ENCODE results near the gene CUX1. TPM values are rescaled to one million over a fixed set of nuclear protein-coding genes. Genes with fewer than 3 reads are reported as not detected.
"Not testable (repeated sequence)": the region's sequence is repeated elsewhere in the genome, so short reads cannot be mapped to it uniquely, and the experiment has no call there.

Gene CUX1
- total RNA-seq, 1 experiment from 2014 or later = 53.5 TPM

DNA sequence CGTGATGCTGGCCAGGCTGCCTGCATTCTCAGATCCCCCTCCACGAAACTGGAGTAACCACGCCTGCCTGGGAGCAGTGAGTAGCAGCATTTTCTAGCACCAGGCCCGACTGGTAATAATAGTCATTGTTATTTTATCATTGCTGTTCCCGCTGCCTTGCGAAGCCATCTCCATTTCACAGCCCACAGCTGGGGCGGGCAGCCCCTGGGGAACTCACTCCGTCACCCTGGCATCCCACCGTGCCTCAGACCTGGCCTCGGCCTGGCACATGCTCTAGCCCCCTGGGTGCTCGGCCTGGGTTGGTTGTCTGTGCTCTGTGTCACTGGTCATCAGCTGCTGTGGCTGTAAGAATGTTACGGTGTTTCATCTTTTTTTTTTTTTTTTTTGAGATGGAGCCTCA, 411.5 kb downstream of the CUX1 start:
- no peak overlapping the region for H3K4me2 ChIP-seq (ENCODE audit: insufficient read depth, insufficient read length, low read length)
- H2BK5ac ChIP-seq (ENCODE audit: insufficient read length, low read length) = no peak overlapping the region
- no peak overlapping the region for H3T11ph ChIP-seq (ENCODE audit: low read length)
- H3K27ac ChIP-seq (ENCODE audit: insufficient read length, low read depth, low read length) = no peak overlapping the region
- Mint-ChIP-seq H3K4me3 (no peak overlapping the region), H3K27me3 (ENCODE audit: low read depth) (no peaks in the 10 kb centered on the region), H3K4me1 (no peaks in the 10 kb centered on the region), H3K36me3 (ENCODE audit: insufficient read depth in 1 of 3, low read depth in 3 of 3) (peaks cover 9 to 50% (median 27%) of the 10 kb centered on the region in 3 experiments; a peak in 6 of 7 replicates), H3K27ac (no peak overlapping the region), H3K9me3 (no peaks in the 10 kb centered on the region)
- no peak overlapping the region for H2AFZ ChIP-seq (ENCODE audit: low read length)
- H2BK12ac ChIP-seq (ENCODE audit: insufficient read length, low read depth, low read length) = no peak overlapping the region
- no peaks in the 10 kb centered on the region for H3K27me3 ChIP-seq (ENCODE audit: insufficient read depth, low read length)
- no peak overlapping the region for H4K5ac ChIP-seq (ENCODE audit: insufficient read length, low read depth, low read length)
- H3K4me1 ChIP-seq (ENCODE audit: insufficient read depth, low read length) = no peaks in the 10 kb centered on the region
- H3K23ac ChIP-seq (ENCODE audit: insufficient read length, low read depth, low read length) = no peak overlapping the region
- H2AK5ac ChIP-seq (ENCODE audit: insufficient read length, low read length) = no peak overlapping the region
- H3K14ac ChIP-seq (ENCODE audit: insufficient read depth, low read length) = no peak overlapping the region
- H3K9me3 ChIP-seq (ENCODE audit: control insufficient read depth, low read depth, low read length) = no peaks in the 10 kb centered on the region
- H2BK120ac ChIP-seq (ENCODE audit: low read depth, low read length, poor library complexity, severe bottlenecking) = no peak overlapping the region
- no peaks in the 10 kb centered on the region for H3K23me2 ChIP-seq (ENCODE audit: insufficient read length, low read depth, low read length, poor library complexity, severe bottlenecking)
- H4K20me1 ChIP-seq (ENCODE audit: control insufficient read depth, insufficient read depth, insufficient read length) = no peaks in the 10 kb centered on the region
- DNase-seq = no peak
- H2BK15ac ChIP-seq (ENCODE audit: low read depth, low read length) = no peak overlapping the region
- no peak overlapping the region for H3K4ac ChIP-seq (ENCODE audit: low read depth, low read length)
- no peak overlapping the region for H3K18ac ChIP-seq (ENCODE audit: insufficient read length, low read depth, low read length)
- no peak overlapping the region for H4K91ac ChIP-seq (ENCODE audit: insufficient read length, low read depth, low read length)
- H3K56ac ChIP-seq (ENCODE audit: insufficient read length, low read depth, low read length) = no peak overlapping the region
- H3K79me1 ChIP-seq (ENCODE audit: insufficient read depth, low read depth, low read length, poor library complexity, severe bottlenecking) = peaks cover 3% of the 10 kb centered on the region
- TF ChIP-seq, protein P1, sequence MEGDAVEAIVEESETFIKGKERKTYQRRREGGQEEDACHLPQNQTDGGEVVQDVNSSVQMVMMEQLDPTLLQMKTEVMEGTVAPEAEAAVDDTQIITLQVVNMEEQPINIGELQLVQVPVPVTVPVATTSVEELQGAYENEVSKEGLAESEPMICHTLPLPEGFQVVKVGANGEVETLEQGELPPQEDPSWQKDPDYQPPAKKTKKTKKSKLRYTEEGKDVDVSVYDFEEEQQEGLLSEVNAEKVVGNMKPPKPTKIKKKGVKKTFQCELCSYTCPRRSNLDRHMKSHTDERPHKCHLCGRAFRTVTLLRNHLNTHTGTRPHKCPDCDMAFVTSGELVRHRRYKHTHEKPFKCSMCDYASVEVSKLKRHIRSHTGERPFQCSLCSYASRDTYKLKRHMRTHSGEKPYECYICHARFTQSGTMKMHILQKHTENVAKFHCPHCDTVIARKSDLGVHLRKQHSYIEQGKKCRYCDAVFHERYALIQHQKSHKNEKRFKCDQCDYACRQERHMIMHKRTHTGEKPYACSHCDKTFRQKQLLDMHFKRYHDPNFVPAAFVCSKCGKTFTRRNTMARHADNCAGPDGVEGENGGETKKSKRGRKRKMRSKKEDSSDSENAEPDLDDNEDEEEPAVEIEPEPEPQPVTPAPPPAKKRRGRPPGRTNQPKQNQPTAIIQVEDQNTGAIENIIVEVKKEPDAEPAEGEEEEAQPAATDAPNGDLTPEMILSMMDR (conservative IDR thresholded peaks at IDR 0.05) = no peak
- no peak overlapping the region for H2BK20ac ChIP-seq (ENCODE audit: low read depth, low read length, poor library complexity, severe bottlenecking)
- no peak overlapping the region for H3K9ac ChIP-seq (ENCODE audit: extremely low read depth, insufficient read length, low read length)
- H3K79me2 ChIP-seq (ENCODE audit: insufficient read depth, low read length) = no peaks in the 10 kb centered on the region
- WGBS (ENCODE audit: extremely low coverage, insufficient read length, low lambda C conversion rate) = no CpG with 5 or more reads among the region's 12 CpGs
- H4K8ac ChIP-seq (replicated peaks; ENCODE audit: insufficient read length, low read depth, low read length) = no peak overlapping the region

DNA sequence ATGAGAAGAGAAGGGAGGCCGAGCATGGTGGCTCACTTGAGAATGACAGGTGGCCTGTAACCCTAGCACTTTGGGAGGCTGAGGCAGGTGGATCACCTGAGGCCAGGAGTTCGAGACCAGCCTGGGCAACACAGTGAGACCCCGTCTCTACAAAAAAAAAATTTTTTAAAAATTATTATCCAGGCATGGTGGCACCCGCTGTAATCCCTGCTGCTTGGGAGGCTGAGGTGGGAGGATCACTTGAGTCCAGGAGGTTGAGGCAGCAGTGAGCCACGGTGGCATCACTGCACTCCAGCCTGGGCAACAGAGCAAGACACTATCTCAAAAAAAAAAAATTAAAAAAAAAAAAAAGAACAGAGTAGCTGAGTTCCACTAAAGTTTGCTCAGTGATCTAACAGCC, 412.7 kb downstream of the CUX1 start:
- DNase-seq; H2AFZ ChIP-seq (ENCODE audit: low read length); H3K79me1 ChIP-seq (ENCODE audit: insufficient read depth, low read depth, low read length, poor library complexity, severe bottlenecking); H3K23ac ChIP-seq (ENCODE audit: insufficient read length, low read depth, low read length); H2BK120ac ChIP-seq (ENCODE audit: low read depth, low read length, poor library complexity, severe bottlenecking); H2BK15ac ChIP-seq (ENCODE audit: low read depth, low read length); H4K91ac ChIP-seq (ENCODE audit: insufficient read length, low read depth, low read length); H3T11ph ChIP-seq (ENCODE audit: low read length); H3K79me2 ChIP-seq (ENCODE audit: insufficient read depth, low read length); H3K9me3 Mint-ChIP-seq; H3K4ac ChIP-seq (ENCODE audit: low read depth, low read length); H3K9ac ChIP-seq (ENCODE audit: extremely low read depth, insufficient read length, low read length); H3K27ac ChIP-seq (ENCODE audit: insufficient read length, low read depth, low read length); H4K20me1 ChIP-seq (ENCODE audit: control insufficient read depth, insufficient read depth, insufficient read length); H3K27me3 ChIP-seq (ENCODE audit: insufficient read depth, low read length); H2BK12ac ChIP-seq (ENCODE audit: insufficient read length, low read depth, low read length); H4K8ac ChIP-seq (replicated peaks; ENCODE audit: insufficient read length, low read depth, low read length); H3K18ac ChIP-seq (ENCODE audit: insufficient read length, low read depth, low read length); H3K23me2 ChIP-seq (ENCODE audit: insufficient read length, low read depth, low read length, poor library complexity, severe bottlenecking); H2BK5ac ChIP-seq (ENCODE audit: insufficient read length, low read length); H3K4me1 Mint-ChIP-seq; H3K14ac ChIP-seq (ENCODE audit: insufficient read depth, low read length); H3K4me2 ChIP-seq (ENCODE audit: insufficient read depth, insufficient read length, low read length); H4K5ac ChIP-seq (ENCODE audit: insufficient read length, low read depth, low read length); H3K56ac ChIP-seq (ENCODE audit: insufficient read length, low read depth, low read length); H3K4me1 ChIP-seq (ENCODE audit: insufficient read depth, low read length); H3K27me3 Mint-ChIP-seq (ENCODE audit: low read depth); H3K27ac Mint-ChIP-seq; H2BK20ac ChIP-seq (ENCODE audit: low read depth, low read length, poor library complexity, severe bottlenecking); H3K4me3 Mint-ChIP-seq; H3K9me3 ChIP-seq (ENCODE audit: control insufficient read depth, low read depth, low read length); H2AK5ac ChIP-seq (ENCODE audit: insufficient read length, low read length): not testable (repeated sequence)
- H3K36me3 Mint-ChIP-seq (ENCODE audit: insufficient read depth in 1 of 3, low read depth in 3 of 3) = peaks cover 14 to 58% (median 38%) of the 10 kb centered on the region in 3 experiments; a peak in 6 of 7 replicates
- WGBS (ENCODE audit: extremely low coverage, insufficient read length, low lambda C conversion rate) = no CpG with 5 or more reads among the region's 5 CpGs

Data from H9 (cell line).